ENCODE results near the gene C19orf12.
A peak's percentile ranks its signal among the peaks of the same experiment; 100 is the strongest.

The C19orf12 gene

GRCh38 chr19:29714953-29715700, at the start of gene C19orf12:
C19orf12 (minus strand) TSS chr19:29715261; CDS start chr19:29708413, 6,848 bp downstream.
- peak in 1 of 2 donors; percentile 27 for DNase-seq (ENCODE audit: low read depth in 2 of 2, low spot score in 1 of 2)

DNA sequence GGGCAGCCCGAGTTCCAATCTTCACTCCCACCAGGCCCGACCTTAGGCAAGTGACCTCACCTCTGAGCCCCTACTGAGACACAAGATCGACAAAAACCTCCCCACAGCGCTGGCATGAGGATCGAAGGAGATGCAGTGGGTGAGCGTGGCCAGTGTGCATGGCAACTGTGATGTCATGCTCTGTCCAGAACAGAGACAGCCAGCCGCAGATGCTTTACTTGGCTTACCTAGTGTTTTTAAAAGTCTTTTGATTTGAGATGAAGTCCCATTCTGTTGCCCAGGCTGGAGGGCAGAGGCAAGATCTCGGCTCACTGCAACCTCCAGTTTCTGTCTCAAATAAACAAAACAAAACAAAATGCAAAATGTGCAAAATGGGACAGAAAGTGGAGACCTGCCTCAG, 49.3 kb upstream of the C19orf12 start:
- no peak for DNase-seq (ENCODE audit: low read depth in 2 of 2, low spot score in 1 of 2)

DNA sequence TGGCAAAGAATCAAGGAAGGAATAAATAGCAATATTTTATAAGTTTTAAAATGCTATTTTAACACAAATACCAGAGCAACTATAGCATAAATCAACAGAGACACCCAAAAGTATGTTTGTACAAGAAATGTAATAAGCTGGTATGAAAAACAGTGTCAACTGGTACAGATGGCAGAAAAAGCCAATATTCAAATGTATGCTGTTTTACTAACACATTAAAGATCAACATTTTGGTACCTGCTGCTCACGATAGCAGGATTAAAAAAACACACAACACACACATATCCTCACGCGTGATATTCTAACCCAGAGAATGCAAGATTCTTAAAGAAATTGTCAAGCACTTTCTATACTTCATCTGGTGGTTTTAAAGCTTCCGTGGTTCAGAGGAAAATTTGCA, 48.1 kb upstream of the C19orf12 start:
- no peak for DNase-seq (ENCODE audit: low read depth in 2 of 2, low spot score in 1 of 2)

DNA sequence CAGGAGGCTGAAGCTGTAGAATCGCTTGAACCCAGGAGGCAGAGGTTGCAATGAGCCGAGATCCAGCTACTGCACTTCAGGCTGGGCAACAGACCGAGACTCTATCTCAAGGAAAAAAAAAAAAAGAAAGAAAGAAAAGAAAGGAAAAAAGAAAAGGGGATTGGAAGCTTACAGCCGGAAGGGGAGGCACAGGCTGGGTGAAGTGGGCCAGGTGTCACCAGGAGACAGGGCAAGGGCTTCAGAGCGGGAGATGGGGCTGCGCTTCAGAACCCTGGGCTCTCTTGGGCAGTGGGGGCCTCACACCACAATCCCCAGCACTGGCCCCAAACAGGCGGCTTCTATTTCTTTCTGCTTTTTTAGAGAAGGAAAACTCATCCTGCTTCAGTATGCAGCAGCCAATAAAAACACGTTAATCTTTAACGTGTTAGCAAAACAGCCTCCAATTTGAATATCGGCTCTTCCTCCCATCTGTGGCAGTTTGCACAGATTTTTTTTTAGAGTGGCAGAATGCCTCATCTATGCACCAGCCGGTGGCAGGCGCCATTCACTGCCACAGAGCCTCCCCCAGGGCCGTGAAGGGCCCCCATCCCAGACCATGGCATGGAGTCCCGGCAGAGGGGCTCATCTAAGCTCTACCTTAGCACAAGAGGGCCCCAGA, 46.6 kb upstream of the C19orf12 start:
- DNase-seq (ENCODE audit: low read depth in 2 of 2, low spot score in 1 of 2): no peak

DNA sequence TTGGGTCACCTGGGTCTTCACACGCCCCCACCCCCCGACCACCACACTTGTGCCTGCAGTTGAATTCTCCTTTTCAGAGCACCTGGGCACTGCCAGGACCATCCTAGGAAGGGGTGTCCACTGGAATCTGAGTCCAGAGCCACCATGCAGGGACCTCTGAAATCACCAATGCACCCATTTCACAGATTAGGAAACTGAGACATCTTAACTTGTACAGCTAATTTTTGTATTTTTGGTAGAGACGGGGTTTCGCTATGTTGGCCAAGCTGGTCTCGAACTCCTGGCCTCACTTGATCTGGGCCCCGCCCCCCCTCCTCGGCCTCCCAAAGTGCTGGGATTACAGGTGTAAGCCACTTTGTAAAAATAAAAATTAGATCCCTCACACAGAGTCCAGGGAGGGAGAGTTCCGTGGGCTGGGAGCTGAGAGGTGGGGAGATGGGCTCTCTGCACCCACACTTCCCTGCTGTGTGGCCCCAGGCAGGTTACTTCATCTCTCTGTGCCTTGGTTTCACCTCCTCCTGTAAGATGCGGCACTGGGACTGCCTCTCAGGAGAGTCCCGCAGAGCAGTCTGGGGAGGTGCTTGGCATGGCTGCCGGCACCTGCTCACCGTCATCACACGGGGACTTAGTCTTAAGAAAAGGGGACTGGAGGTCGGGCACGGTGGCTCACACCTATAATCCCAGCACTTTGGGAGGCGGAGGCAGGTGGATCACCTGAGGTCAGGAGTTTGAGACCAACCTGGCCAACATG, 45.9 kb upstream of the C19orf12 start:
- no peak for DNase-seq (ENCODE audit: low read depth in 2 of 2, low spot score in 1 of 2)

DNA sequence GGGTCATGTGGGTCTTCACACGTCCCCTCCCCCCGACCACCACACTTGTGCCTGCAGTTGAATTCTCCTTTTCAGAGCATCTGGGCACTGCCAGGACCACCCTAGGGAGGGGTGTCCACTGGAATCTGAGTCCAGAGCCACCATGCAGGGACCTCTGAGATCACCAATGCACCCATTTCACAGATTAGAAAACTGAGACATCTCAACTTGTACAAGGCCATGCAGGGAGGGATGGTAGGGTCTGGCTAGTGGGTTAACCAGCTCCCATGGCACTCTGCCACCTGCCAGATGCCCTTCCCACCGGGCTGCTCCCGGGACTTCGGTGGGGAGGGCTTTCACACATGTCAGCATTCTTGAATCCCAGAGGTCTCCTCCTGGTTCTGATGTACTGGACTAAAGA, 44.3 kb upstream of the C19orf12 start:
- no peak for DNase-seq (ENCODE audit: low read depth in 2 of 2, low spot score in 1 of 2)

- DNase-seq (ENCODE audit: low read depth in 2 of 2, low spot score in 1 of 2): no peak
Observed at GRCh38 chr19:29758863-29759262, 43.8 kb upstream of the C19orf12 start.

DNA sequence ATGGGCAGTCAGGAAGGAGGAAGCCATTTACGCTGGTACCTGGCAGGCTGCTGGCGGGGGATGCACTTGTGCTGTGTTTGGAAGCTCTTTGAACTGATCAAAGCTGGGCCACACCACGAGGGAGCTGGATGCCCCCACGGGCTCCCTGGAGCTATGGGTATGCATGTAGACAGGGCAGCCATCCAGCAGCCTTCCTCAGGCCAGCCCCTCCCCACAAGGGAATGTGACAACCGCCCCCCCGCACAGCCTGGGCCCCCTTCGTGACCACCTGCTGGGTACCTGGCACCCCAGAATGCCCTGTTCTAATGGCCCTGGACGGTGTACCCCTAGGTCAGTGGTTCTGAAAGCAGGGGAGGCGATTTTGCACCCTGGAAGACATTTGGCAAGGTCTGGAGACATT, 42.5 kb upstream of the C19orf12 start:
- no peak for DNase-seq (ENCODE audit: low read depth in 2 of 2, low spot score in 1 of 2)

DNA sequence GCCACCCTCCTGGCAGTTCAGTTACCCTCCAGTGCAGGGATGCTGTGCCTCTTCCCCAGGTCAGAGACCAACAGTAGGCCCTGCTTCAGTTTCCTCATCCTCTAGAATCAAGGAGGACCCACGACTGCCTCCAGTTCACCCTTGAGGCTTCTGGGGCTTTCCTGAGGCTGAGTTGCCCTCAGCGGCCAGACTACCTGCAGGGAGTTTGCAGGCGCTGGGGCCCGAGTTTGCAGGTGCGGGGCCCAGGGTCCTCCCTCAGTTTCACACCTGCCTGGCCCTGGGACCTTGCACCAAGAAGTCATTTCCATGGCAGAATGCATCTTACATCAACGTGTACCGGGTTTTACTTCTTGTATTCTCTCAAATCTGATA, 38.9 kb upstream of the C19orf12 start:
- DNase-seq (ENCODE audit: low read depth in 2 of 2, low spot score in 1 of 2): no peak

DNA sequence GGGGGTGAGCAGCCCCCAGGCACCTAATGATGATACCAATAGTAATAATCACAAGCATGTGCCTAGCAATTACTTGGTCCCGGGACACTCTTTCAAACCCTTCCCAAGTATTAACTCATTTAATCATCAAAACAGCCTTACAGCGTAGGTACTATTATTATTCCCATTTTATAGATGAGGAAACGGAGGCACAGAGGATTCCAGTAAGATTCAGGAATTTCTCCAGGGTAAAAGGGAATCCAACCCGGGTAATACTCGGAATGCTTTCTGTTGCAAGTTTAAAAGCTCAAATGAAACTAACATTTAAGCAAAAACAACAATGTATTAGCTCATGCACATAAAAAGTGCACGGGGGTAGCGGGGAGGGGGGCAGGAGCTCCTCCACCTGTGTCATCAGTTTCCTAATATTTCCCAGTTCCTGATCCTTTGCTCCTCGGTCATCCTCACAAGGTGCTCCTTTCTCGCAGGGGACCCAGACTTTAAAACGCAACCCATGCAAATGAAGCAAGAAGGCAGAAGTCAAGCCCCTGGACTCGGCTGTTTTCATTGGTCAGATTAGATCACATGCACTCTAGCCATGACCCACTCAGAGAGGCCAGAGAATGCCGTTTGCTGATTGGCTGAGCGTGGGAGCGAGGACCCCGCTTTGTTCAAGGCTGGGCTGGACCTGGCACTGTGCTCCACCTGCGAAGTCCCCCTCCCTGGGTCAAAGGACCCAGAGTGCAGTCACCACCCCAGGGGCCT, 38.3 kb upstream of the C19orf12 start:
- DNase-seq (ENCODE audit: low read depth in 2 of 2, low spot score in 1 of 2): no peak

GRCh38 chr19:29752450-29753025, 37.5 kb upstream of the C19orf12 start:
- DNase-seq (ENCODE audit: low read depth in 2 of 2, low spot score in 1 of 2): no peak

DNA sequence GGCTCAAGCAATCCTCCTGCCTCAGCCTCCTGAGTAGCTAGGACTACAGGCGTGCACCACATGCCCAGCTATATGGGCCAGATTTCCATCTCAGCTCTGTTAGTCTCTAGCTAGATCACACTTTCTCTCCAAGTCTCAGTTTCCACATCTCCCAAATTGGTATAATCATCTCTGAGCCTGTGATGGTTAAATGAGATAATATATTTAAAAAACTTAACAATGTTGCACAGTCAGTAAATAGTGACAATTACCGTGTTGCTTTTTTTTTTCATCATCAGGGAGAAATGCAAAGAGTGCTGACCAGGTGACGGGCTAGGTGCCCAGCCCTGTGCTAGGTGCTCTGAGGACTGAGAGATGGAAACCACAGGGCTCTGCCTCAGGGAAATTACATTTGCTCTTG, 36.9 kb upstream of the C19orf12 start:
- DNase-seq (ENCODE audit: low read depth in 2 of 2, low spot score in 1 of 2): no peak

- no peak for DNase-seq (ENCODE audit: low read depth in 2 of 2, low spot score in 1 of 2)
Observed at GRCh38 chr19:29750001-29750400, 34.9 kb upstream of the C19orf12 start.

DNA sequence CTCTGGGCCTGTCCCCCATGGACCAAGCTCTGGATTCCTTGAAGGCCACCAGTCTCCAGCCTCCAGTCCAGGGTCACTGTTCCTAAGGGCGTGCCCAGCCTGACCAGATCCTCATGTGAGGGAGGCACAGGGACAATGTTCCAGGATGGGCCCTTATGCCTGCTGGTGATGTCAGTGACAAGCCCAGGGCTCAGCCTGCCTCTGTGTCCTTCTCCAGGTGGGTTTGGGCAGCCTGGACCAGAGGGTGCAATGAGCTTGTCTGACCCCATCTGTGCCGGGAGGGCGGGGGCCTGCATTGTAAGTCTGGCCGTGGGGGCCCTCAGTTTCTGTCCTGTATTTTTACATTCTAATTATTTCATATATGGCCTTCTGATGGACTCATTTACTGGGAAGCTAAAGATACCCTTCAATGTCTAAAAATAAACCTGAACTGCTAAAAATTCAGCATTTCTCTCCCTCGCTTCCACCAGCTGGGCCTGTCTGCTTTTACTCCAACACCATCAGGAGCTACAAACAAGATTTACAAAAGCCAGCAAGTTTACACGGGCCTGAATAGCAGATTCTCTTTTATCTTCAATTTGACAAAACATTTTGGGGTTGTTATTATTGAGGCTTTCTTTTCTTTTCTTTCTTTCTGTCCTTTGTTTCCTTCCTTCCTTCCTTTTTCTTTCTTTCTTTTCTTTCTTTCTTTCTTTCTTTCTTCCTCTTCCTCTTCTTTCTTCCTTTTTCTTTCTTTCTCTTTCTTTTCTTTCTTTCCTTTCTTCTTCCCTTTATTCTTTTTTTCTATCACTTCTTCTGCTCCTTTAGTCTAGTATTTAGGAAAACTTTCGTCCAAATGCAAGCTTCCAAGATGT, 34.2 kb upstream of the C19orf12 start:
- no peak for DNase-seq (ENCODE audit: low read depth in 2 of 2, low spot score in 1 of 2)

DNA sequence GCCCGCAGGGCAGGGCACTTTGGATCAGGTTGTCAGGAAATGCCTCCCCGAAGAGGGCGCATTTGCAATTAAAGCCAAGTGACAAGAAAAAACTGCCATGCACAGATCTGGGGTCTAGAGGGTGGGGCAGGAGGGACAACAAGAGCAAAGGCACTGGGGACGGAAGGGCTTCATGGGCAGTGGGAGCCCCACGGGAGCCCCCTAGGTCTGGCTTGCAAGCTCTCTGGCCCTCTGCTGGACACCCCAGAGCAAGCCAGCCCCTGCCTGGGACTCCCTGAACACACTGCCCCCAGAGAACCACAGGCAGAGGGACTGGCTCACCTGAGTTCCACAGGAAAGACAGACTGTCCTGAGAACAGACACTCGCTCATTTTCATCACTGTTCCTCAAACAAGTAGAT, 30.2 kb upstream of the C19orf12 start:
- DNase-seq (ENCODE audit: low read depth in 2 of 2, low spot score in 1 of 2): no peak

- no peak for DNase-seq (ENCODE audit: low read depth in 2 of 2, low spot score in 1 of 2)
Observed at GRCh38 chr19:29743681-29744080, 28.6 kb upstream of the C19orf12 start.

DNA sequence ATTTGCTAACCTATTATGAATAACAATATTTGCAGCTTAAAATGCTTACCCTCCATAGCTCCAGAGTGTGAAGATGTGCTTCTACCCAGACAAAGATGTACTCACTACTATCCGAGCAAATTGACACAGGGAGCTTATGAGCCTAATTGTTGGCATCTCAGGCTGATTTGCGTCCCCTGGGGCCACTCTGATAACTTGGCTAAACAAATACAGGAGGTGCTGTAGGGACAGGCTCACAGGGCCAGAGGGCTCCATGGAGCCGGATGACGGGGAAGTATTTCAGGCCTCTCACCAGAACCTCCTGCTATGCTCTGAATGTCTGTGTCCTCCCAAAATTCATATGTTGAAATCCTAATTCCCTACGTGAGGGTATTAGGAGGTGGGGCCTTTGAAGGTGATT, 26.7 kb upstream of the C19orf12 start:
- DNase-seq (ENCODE audit: low read depth in 2 of 2, low spot score in 1 of 2): no peak

DNA sequence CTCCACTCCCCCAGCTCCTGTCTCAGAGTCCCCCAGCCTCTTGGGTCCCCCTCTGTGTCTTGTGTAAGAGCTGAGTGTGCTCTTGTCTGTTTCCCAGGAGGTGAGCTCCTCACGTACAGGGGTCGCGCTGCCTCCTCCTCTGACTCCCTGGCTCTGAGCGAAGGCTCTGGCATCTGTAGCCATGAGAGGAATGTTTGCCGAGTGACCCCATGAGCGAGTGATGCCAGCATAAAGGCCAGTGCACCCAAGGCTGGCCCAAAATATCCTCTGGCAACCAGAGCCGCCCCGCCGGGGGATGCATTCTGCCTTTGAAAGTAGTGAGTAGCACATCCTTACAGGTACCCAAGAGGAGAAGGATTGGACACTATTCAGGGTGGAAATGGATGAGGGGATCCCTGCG, 26.2 kb upstream of the C19orf12 start:
- DNase-seq (ENCODE audit: low read depth in 2 of 2, low spot score in 1 of 2): no peak

DNA sequence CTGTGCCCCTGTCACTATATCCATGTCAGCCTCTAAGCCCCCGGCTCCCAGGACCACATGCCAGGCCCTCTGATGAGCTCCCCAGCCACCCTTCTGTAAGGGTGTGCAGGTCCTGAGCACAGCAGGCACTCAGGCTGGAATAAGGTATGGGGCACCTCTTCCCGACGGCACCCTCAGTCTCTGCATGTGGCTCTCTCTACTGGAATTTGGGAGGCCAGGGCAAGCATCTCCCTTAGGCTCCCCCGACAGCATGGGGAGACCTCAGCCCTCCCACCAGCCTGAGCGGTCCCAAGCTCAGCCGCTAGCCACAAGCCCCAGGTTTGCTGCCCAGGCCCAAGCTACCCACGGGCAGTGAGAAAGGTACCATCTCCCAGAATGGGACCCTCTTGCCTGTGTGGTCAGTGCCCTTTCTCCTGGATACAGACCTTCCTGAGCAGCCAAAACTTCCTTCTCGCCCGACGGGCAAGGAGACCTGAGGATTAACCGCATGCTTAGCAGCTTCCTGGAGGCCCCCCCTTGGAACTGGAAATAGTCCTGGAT, 22.5 kb upstream of the C19orf12 start:
- DNase-seq (ENCODE audit: low read depth in 2 of 2, low spot score in 1 of 2): no peak

GRCh38 chr19:29735829-29736228, 20.8 kb upstream of the C19orf12 start:
- no peak for DNase-seq (ENCODE audit: low read depth in 2 of 2, low spot score in 1 of 2)

Data from stimulated activated CD8-positive, alpha-beta memory T cell treated with anti-CD3 and anti-CD28 coated beads, Interleukin-4, amount 100 ng/mL, for 4 hours (primary cell).